Measurements from ENCODE around the gene RP2.

RP2 gene
- 18.3 to 25.8 reads per million in 2 donors for total RNA-seq

DNA sequence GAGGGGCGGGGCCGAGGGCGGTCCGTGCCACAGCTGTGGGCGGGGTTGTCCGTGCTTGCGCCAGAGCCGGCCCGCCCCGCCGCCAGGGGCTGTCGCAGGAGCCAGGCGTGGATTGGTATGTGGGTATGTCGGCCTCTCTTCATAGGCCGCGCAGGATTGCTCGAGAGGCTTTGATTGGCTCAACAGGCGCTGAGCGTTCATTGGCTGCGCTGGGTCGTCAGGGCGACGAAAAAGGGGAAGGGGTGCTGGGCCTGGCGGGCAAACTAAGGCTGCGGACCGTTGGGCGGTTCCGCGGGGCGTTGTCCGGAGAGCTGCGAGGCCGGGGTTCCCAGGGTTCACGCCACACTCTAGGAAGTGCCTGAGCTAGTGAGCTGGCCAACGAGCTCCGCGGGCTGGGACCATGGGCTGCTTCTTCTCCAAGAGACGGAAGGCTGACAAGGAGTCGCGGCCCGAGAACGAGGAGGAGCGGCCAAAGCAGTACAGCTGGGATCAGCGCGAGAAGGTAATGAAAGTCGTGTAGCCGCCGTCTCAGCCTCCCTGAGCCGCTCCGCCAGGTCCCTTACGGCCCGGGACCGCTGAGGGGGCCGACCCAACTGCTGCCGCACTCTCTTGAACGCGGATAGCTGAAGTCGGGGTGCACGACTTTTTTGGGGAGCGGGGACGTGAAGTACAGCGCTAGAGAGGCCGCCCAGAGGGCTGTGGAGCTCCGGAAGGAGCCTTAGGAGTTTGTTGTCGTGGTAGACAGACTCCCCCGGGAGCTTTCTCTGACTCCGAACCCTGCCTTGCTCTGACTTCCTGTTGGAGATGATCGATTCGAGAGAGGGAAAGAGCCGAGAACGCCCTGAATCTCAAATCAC lies at the start of gene RP2:
TSS of gene RP2 (plus strand) at position 343 of the 857 bp plus-strand sequence. CDS start at position 401, 58 bp downstream.
- peak; percentile 70 for DNase-seq

DNA sequence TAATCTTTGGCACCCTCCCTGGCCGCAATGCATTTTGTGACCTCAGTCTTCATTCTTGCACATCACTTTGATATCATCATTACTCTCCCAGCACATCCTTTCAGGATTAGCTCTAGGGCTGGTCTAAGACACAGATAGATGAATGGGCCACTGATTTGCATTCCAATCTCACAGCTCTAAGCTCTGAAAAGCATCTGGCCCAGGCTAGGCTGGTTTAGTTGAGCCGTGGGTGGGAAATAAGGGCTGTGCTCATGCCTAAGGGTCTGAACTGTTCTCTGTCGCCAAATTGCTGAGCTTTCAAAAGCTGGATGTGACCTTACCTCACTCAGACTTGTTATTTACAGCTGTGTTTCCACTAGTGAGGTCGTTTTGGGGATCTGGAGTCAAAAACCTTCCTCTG lies 47.9 kb upstream of the RP2 start:
- DNase-seq = no peak

- no peak for DNase-seq
Observed at GRCh38 chrX:46791927-46792809, 44.7 kb upstream of the RP2 start.

DNA sequence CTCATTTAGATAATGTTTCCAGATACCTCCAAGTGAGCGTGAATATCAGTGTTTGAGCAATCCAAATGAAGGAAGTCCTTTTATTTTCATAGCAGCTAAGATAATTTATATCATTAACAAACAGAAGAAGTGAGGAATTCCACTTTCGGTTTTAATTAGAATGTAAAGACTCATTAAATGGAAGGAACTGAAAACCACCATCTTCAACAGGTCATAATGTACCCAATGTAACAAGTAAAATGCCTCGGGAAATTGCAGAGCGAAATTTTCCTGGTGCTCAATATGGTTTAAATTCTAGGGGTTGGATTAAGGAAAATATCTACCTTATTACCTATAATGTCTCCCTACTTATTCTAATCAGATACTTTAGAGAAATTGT lies 44.0 kb upstream of the RP2 start:
- no peak for DNase-seq

DNA sequence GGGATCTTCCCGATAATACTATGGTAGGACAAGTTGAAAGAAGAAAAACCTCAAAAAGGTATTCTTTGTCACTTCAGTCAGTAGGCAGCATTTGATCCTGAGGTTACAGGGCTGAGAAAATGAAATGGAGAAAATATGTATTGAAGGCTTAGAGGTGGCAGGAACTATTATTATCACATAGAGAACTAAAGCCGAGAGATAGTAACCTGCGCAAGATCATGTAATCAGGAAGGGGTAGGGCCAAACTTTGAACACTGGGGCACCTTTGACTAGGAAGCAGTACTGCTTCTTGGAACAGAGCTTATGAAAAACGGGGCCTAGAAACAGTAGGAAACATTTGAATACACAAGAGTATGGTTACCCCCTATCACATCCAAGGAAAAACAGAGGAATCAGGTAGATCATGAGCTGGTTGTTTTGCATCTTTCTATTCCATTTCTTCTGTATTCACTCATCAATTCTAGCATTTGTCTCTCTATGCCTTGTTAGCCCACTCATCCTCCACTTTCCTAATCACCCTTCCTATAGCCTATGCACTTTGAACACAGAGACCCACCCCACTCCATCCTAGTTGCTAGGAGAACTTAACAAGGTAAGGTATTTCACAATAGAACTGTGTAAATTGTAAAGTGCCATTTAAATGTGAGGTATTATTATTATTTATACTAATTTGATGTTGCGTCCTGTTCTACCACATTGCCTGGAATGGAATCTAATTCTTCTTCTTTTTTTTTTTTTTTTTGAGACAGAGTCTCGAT lies 43.3 kb upstream of the RP2 start:
- no peak for DNase-seq

DNA sequence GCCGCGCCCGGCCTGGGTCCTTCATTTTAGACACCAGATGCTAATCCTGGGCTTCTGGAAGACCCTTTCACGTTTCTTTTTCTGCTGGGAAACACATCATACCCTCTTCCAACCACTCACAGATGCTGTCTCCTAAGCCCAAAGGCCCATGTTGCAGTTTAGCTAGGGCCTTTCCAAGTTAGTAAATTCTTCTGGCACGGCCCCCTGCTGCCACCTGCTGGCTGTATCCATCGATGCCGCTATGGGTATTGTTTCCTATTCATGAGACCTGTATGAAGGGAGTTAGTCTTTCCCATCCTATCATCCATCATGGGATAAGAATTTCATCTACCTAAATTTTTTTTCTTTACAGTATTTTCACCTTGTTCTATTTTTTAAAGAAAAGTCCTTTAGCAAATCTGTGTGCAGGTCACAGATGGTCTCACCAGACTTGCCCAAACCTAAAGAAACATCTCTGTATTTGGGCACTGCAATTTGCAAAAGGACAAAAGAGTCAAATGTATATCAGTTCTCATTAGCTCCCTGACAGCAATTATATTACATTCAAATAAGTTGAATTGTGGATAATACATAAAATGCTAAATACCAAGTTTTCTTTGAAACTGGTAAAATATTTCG lies 40.2 kb upstream of the RP2 start:
- no peak for DNase-seq

- no peak for DNase-seq
Observed at GRCh38 chrX:46803140-46803539, 33.7 kb upstream of the RP2 start.

DNA sequence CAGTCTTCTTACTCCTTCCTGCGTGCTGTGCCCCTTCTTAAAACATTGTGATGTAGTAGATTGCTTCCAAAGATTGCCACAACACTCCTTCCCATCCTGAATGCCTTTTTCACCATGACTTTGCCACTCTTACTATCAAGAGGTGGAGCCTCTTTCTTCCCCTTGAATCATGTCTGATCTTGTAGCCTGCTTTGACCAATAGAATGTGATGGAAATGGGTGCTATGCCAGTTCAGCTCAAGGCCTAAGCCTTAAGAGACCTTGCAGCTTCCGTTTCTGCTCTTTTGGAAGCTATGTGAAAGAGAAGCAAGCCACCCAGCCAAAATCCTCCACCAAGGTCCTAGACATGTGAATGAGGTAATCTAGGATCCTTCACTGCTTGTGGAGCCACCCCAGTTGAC lies 31.6 kb upstream of the RP2 start:
- no peak for DNase-seq

DNA sequence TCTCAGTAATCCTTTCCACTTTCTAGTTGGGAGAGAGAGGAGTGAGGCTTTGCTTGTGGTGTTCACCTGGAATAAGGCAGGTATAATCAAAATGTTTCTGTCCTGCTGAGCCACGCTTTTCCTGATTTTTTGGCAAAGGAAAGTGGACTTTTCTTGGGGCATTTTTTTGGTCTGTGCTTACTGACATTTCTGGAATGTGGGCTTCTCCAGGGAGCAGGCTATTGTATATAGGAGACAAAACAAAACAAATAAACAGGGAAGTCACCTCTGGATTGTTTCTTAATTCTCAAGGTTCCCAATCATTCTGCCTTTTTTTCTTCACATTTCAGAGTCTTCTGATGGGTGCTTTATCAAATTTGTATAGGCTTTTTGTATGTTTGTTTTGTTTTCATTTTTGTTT lies 25.7 kb upstream of the RP2 start:
- DNase-seq = no peak

DNA sequence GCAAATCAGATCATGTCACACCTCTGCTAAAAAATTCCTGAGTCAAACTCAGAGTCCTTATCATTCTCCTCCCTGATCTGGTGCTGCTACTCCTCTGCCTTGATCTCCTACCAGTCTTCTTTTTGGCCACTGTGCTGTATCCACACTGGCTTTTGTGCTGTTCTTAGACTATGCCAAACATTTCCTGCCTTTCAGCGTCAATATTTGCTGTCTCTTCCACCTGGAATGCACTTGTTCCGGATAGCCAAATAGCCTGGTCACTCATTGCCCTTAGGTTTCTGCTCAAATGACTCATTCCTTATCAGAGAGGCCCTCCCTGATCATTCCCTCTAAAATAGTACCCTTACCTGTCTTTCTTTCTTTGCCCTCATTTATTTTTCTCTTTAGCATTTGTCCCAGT lies 24.4 kb upstream of the RP2 start:
- no peak for DNase-seq

- DNase-seq = no peak
Observed at GRCh38 chrX:46814966-46815365, 21.9 kb upstream of the RP2 start.

DNA sequence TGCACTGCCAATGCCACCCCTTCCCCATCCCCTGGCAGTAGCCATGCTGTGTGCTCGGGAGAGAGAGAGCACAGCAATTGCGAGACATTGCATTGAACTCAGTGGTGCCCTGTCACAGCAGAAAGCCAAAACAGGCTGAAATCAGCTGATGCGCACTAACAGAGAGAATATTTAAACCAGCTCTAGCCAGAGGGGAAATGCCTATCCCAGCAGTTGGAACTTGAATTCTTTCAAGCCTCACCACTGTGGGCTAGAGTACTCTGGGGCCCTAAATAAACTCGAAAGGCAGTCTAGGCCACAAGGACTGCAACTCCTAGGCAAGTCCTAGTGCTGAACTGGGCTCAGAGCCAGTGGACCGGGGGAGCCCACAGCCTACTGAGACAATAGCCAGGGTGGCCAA lies 17.7 kb upstream of the RP2 start:
- DNase-seq = no peak

DNA sequence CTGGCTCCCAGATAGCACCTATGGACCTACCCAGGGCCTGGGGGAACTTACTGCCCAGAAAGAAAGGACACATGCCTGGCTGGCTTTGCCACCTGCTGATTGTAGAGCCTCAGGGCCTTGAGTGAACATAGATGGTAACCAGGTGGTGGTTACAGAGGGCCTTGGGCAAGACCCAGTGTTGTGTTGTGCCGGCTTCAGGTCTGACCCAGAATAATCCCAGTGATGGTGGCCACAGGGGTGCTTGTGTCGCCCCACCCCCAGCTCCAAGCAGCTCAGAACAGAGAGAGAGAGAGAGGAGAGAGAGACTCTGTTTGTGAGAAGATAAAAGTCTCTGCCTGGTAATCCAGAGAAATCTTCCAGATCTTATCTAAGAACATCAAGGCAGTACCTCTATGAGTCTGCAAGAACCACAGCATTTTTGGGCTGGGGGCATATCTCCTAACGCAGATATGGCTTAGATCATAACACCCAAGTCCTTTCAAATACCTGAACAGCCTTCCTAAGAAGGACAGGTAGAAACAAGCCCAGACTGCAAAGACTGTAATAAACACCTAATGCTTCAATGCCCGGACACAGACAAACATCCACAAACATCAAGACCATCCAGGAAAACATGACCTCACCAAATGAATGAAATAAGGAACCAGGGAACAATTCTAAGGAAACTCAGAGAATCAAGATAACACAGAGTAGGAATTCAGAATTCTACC lies 16.3 kb upstream of the RP2 start:
- no peak for DNase-seq

GRCh38 chrX:46823481-46823880 lies 13.4 kb upstream of the RP2 start:
- DNase-seq = no peak

DNA sequence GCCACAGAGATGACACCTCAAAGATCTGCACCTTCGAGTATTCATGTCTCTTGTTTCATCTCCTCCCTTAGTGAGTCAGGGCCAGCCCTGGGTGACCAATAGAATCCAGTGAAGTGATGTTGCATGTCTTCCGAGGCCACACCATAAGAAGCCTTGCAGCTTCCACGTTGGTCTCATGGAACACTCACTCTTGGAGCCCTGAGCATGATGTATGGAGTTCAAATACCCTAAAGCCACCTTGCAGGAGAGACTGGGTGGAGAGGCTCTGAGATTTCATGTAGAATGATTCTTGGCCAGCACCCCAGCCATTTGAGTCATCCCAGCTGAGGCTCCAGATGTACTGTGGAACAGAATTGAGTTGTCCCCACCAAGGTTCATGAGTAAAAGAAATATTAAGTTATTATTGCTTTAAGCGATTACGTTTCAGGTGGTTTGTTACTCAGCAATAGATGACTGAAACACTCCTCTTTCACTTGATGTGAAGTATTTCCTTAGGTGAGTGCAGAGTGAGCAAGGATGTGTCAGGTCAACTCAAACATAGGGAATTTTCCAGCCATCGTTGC lies 5.0 kb upstream of the RP2 start:
- no peak for DNase-seq

- no peak for DNase-seq
Observed at GRCh38 chrX:46837558-46838485, 979 bp downstream of the RP2 start.

DNA sequence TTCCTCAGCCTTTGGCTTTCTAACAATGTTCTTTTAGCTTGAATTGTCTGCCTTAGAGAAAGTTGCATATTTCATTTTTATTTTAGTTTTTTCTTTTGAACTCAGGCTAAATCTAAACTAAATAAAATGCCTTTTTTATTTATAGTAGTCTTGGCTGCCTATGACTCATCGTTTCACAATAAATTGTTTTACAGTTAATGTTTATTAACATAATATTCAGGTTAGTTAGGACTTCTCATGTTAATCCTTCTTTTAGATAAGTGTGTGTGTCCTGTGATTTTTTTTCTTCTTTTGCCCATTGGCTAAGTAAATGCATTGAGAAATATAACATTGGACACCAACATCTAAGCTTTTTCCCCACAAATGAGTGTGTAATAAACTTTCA lies 1.6 kb downstream of the RP2 start:
- no peak for DNase-seq

DNA sequence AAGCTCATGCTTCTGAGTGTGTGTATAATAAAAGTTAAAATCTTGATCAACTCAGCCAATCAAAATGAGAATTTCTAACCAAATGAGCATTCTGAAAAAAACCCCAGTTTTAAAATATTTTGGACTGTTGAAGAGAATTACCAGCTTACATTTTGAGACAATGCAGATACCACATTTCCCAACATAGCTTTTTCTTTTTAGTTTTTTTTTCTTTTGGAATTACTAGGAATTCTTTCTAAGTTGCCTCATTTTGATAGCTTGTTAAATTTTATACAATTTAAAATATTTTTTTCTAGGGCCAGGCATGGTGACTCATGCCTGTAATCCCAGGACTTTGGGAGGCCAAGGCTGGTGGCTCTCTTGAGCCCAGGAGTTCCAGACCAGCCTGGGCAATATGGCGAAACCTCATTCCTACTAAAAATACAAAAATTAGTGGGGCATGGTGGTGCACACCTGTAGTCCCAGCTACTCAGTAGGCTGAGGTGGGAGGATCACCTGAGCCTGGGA lies 2.2 kb downstream of the RP2 start:
- no peak for DNase-seq

GRCh38 chrX:46840946-46841345 lies 4.1 kb downstream of the RP2 start:
- DNase-seq = no peak

- no peak for DNase-seq
Observed at GRCh38 chrX:46841346-46841745, 4.5 kb downstream of the RP2 start.
